Epithelial cell of proximal tubule (primary cell): Measurements from ENCODE around the gene INHBC. TPM values are rescaled to one million over a fixed set of nuclear protein-coding genes. Genes with fewer than 3 reads are reported as not detected.

Experiments
- DNase-seq: peaks from one replicate; pipeline ENCODE4 v3.0.0-alpha.2; 2011; ENCODE audit warnings: low read depth
- H3K4me3 ChIP-seq: 2 replicates; pipeline ENCODE4 v1.5.1; 2011; ENCODE audit warnings: low read depth, mild to moderate bottlenecking, low read length
- CTCF ChIP-seq: conservative IDR thresholded peaks from 2 replicates; pipeline ENCODE4 v1.5.1; 2012; ENCODE audit warnings: low read depth, mild to moderate bottlenecking, low read length
- total RNA-seq: library from RNA; depleted of rRNA; stranded (reverse); fragments of >200 nt; gene quantifications from 2 replicates; pipeline ENCODE4 v1.2.3, GENCODE V29; 2015

INHBC gene, protein sequence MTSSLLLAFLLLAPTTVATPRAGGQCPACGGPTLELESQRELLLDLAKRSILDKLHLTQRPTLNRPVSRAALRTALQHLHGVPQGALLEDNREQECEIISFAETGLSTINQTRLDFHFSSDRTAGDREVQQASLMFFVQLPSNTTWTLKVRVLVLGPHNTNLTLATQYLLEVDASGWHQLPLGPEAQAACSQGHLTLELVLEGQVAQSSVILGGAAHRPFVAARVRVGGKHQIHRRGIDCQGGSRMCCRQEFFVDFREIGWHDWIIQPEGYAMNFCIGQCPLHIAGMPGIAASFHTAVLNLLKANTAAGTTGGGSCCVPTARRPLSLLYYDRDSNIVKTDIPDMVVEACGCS
- total RNA-seq: not detected in 2 replicates

DNA sequence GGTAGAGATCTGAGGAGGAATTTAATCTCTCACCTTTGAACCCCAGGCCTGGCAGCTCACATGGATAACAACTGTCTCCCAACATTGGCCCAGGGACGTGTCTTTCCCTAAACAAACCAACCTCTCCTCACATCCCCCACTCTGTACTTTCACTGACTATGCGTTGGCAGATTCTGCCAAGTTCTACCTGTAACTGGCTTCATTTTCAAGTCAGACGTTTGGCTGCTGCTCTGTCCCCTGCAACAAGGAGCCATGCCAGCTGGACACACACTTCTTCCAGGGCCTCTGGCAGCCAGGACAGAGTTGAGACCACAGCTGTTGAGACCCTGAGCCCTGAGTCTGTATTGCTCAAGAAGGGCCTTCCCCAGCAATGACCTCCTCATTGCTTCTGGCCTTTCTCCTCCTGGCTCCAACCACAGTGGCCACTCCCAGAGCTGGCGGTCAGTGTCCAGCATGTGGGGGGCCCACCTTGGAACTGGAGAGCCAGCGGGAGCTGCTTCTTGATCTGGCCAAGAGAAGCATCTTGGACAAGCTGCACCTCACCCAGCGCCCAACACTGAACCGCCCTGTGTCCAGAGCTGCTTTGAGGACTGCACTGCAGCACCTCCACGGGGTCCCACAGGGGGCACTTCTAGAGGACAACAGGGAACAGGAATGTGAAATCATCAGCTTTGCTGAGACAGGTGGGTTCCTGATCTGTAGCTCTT is at the start of gene INHBC:
Gene INHBC (plus strand): TSS at position 268 of the 707 bp plus-strand sequence. CDS start 103 bp downstream, at position 371.
- no peak for TF ChIP-seq CTCF
- no peak within 1 kb of the TSS for H3K4me3 ChIP-seq
- DNase-seq: no peak

DNA sequence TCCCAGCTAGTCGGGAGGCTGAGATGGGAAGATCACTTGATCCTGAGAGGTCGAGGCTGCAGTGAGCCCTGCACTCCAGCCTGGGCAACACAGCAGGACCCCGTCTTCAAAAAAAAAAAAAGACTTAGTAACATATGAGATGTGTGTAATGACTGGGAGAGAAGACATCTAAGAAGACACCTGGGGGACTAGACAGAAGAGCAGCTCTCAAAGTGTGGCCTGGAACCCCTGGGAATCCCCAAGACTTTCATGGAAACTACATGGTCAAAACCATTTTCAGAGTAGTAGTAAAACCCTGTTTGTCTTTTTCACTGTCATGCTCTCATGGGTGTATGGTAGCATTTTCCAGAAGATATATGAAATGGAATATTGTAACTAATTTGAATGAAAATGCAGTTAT is 49.0 kb upstream of the INHBC start:
- DNase-seq: no peak
- TF ChIP-seq CTCF: no peak
- H3K4me3 ChIP-seq: no peak overlapping the region

DNA sequence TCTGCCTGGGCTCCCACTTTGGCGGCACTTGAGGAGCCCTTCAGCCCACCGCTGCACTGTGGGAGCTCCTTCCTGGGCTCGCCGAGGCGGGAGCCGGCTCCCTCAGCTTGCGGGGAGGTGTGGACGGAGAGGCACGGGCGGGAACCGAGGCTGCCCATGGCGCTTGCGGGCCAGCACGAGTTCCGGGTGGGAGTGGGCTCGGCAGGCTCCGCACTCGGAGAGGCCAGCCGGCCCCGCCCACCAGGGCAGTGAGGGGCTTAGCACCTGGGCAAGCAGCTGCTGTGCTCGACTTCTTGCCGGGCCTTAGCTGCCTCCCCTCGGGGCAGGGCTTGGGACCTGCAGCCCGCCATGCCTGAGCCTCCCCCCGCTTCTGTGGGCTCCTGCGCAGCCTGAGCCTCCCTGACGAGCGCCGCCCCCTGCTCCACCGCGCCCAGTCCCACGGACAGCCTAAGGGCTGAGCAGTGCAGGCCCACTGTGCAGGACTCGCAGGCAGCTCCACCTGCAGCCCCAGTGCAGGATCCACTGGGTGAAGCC is 48.3 kb upstream of the INHBC start:
- no peak for DNase-seq
- TF ChIP-seq CTCF: no peak

GRCh38 chr12:57388425-57388824 is 46.2 kb upstream of the INHBC start:
- DNase-seq: no peak
- no peak overlapping the region for H3K4me3 ChIP-seq
- TF ChIP-seq CTCF: no peak

More for the DNA sequence above, 48.3 kb upstream of the INHBC start:
- H3K4me3 ChIP-seq: no peak overlapping the region

DNA sequence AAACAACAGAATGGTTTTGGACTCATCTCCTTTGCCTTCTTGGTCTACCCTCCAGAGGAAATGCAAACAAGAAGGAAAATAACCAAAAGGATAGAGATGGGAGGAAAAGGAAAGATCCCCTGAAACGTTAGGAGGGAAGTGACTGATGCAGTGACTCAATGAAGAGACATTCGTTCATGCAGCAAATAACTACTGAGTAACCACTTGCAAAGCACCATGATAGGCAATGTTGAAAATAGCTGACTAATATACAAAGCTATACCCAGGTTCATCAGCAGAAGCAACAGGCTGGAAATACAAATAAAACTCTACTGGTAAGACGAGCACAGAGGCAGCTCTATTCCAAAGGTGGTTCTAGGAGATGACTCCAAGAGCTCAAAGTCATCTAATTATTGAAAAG is 45.6 kb upstream of the INHBC start:
- DNase-seq: peak; percentile 90
- H3K4me3 ChIP-seq: no peak overlapping the region
- TF ChIP-seq CTCF: no peak

DNA sequence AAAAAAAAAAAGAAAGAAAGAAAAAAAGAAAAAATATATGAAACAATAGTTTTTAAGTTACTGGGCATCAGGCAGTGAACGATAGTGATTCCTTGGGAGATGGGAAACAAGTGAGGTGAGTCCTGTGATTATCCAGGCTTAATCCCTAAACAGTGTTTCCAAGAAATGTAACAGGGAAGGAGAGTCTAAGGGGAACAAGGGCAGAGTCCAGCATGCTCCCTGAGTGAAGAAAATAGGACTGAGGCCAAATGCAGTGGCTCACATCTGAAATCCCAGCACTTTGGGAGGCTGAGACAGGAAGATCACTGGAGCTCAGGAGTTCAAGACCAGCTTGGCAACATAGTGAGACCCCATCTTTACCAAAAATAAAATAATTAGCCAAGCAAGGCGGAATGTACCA is 44.4 kb upstream of the INHBC start:
- DNase-seq: peak; percentile 30
- no peak for TF ChIP-seq CTCF
- no peak overlapping the region for H3K4me3 ChIP-seq
